ENCODE results near the gene TLL1.

- TF ChIP-seq POLR2A (IDR thresholded peaks at IDR 0.05; ENCODE audit: low read length) (no peak), GATA1 (IDR thresholded peaks at IDR 0.05; ENCODE audit: low read depth, low read length) (no peak)
These were observed 171.8 kb downstream of the TLL1 start for GRCh38 chr4:166044871-166045270.

Measured in erythroblast (primary cell).